Parathyroid adenoma (tissue), 2 donors: ENCODE data around the gene CDY1.
"Not testable (repeated sequence)": the region's sequence is repeated elsewhere in the genome, so short reads cannot be mapped to it uniquely, and the experiment has no call there.

Experiments used
- H2AFZ ChIP-seq: fragments of 300-600 bp; sonication (generic); one replicate; pipeline ENCODE4 v1.7.0; 2017; ENCODE audit warnings: antibody characterized with exemption, mild to moderate bottlenecking
- H3K27ac ChIP-seq: fragments of 300-600 bp; sonication (generic); one replicate; pipeline ENCODE4 v1.7.0; 2017
- H3K27me3 ChIP-seq: fragments of 300-600 bp; sonication (generic); one replicate; pipeline ENCODE4 v1.7.0; 2017; ENCODE audit warnings: low read length; ENCODE audit not compliant: control insufficient read depth, insufficient read depth
- H3K36me3 ChIP-seq: fragments of 300-600 bp; sonication (generic); one replicate; pipeline ENCODE4 v1.7.0; 2017; ENCODE audit warnings: low read length; ENCODE audit not compliant: control insufficient read depth, insufficient read depth
- H3K4me1 ChIP-seq: fragments of 300-600 bp; sonication (generic); one replicate; pipeline ENCODE4 v1.7.0; 2017; ENCODE audit warnings: control low read depth
- H3K4me2 ChIP-seq: fragments of 300-600 bp; sonication (generic); one replicate; pipeline ENCODE4 v1.7.0; 2017; ENCODE audit warnings: low read length
- H3K4me3 ChIP-seq: fragments of 300-600 bp; sonication (generic); one replicate; pipeline ENCODE4 v1.7.0; 2017; ENCODE audit warnings: low read depth, low read length
- H3K79me2 ChIP-seq: fragments of 300-600 bp; sonication (generic); one replicate; pipeline ENCODE4 v1.7.0; 2017; ENCODE audit warnings: control low read depth
- H3K9ac ChIP-seq: fragments of 300-600 bp; sonication (generic); one replicate; pipeline ENCODE4 v1.7.0; 2017; ENCODE audit warnings: mild to moderate bottlenecking
- H3K9me3 ChIP-seq: fragments of 300-600 bp; sonication (generic); one replicate; pipeline ENCODE4 v1.7.0; 2017; ENCODE audit warnings: low read length; ENCODE audit not compliant: control insufficient read depth
- donor health status: primary hyperparathyroidism.

CDY1 gene

GRCh38 chrY:25621817-25622216 is at the start of gene CDY1:
Gene CDY1, plus strand, starts transcription at chrY:25622117. Its CDS starts 326 bp downstream, at chrY:25622443.
- H3K27ac ChIP-seq, H3K4me3 ChIP-seq, H3K27me3 ChIP-seq: not testable (repeated sequence)

GRCh38 chrY:25593336-25593735 is 28.6 kb upstream of the CDY1 start:
- H3K9me3 ChIP-seq, H3K36me3 ChIP-seq, H3K4me1 ChIP-seq, H3K4me2 ChIP-seq, H3K27ac ChIP-seq, H3K79me2 ChIP-seq, H3K4me3 ChIP-seq, H3K9ac ChIP-seq, H3K27me3 ChIP-seq, H2AFZ ChIP-seq: not testable (repeated sequence)

More at GRCh38 chrY:25621817-25622216, at the start of gene CDY1:
- not testable (repeated sequence) for H3K79me2 ChIP-seq, H3K36me3 ChIP-seq, H2AFZ ChIP-seq, H3K4me2 ChIP-seq, H3K9ac ChIP-seq, H3K9me3 ChIP-seq, H3K4me1 ChIP-seq

GRCh38 chrY:25620209-25620608 is 1.7 kb upstream of the CDY1 start:
- not testable (repeated sequence) for H3K4me1 ChIP-seq, H3K36me3 ChIP-seq, H3K9me3 ChIP-seq, H2AFZ ChIP-seq, H3K79me2 ChIP-seq, H3K27me3 ChIP-seq, H3K27ac ChIP-seq, H3K4me3 ChIP-seq, H3K9ac ChIP-seq, H3K4me2 ChIP-seq

- not testable (repeated sequence) for H3K27ac ChIP-seq, H3K36me3 ChIP-seq, H3K9me3 ChIP-seq, H3K27me3 ChIP-seq, H3K4me2 ChIP-seq, H2AFZ ChIP-seq, H3K4me3 ChIP-seq, H3K9ac ChIP-seq, H3K79me2 ChIP-seq, H3K4me1 ChIP-seq
Measured at GRCh38 chrY:25626524-25626923, 4.6 kb downstream of the CDY1 start.

GRCh38 chrY:25630383-25631112 is 8.6 kb downstream of the CDY1 start:
- H3K4me1 ChIP-seq, H3K79me2 ChIP-seq, H3K9me3 ChIP-seq, H3K27ac ChIP-seq, H3K4me3 ChIP-seq, H3K36me3 ChIP-seq, H3K9ac ChIP-seq, H3K4me2 ChIP-seq, H3K27me3 ChIP-seq, H2AFZ ChIP-seq: not testable (repeated sequence)

- not testable (repeated sequence) for H3K36me3 ChIP-seq, H3K9ac ChIP-seq, H3K4me3 ChIP-seq, H3K4me1 ChIP-seq, H3K79me2 ChIP-seq, H3K9me3 ChIP-seq, H3K27me3 ChIP-seq, H3K27ac ChIP-seq, H2AFZ ChIP-seq, H3K4me2 ChIP-seq
Measured at GRCh38 chrY:25639852-25640251, 17.9 kb downstream of the CDY1 start.

GRCh38 chrY:25643024-25643915 is 21.4 kb downstream of the CDY1 start:
- not testable (repeated sequence) for H3K27ac ChIP-seq, H3K27me3 ChIP-seq, H3K4me3 ChIP-seq, H3K79me2 ChIP-seq, H3K4me1 ChIP-seq, H3K36me3 ChIP-seq, H3K4me2 ChIP-seq, H3K9me3 ChIP-seq, H3K9ac ChIP-seq, H2AFZ ChIP-seq
